ES-I3 (cell line): ENCODE data around the gene KIR2DL3.
"Not testable (repeated sequence)": the region's sequence is repeated elsewhere in the genome, so short reads cannot be mapped to it uniquely, and the experiment has no call there.

Experiments
- H3K36me3 ChIP-seq: 2 replicates; pipeline ENCODE4 v1.6.1; 2013; ENCODE audit warnings: mild to moderate bottlenecking, low read length, control low read depth, moderate library complexity; ENCODE audit not compliant: insufficient read depth
- H3K4me1 ChIP-seq: 2 replicates; pipeline ENCODE4 v1.6.1; 2013; ENCODE audit warnings: mild to moderate bottlenecking, control low read depth, low read length; ENCODE audit not compliant: insufficient read depth
- H3K9ac ChIP-seq: 2 replicates; pipeline ENCODE4 v1.6.1; 2013; ENCODE audit warnings: low read depth, mild to moderate bottlenecking, low read length, moderate library complexity
- H3K9me3 ChIP-seq: 2 replicates; pipeline ENCODE4 v1.6.1; 2013; ENCODE audit warnings: mild to moderate bottlenecking, low read length, moderate library complexity; ENCODE audit not compliant: control insufficient read depth, insufficient read depth

The KIR2DL3 gene

GRCh38 chr19:54769646-54770045 is 31.3 kb downstream of the KIR2DL3 start, which contains the start of gene KIR2DL1:
TSS of gene KIR2DL1 (plus strand) at chr19:54769793. CDS start at chr19:54769851, 58 bp downstream.
- not testable (repeated sequence) for H3K9me3 ChIP-seq, H3K36me3 ChIP-seq, H3K4me1 ChIP-seq, H3K9ac ChIP-seq

DNA sequence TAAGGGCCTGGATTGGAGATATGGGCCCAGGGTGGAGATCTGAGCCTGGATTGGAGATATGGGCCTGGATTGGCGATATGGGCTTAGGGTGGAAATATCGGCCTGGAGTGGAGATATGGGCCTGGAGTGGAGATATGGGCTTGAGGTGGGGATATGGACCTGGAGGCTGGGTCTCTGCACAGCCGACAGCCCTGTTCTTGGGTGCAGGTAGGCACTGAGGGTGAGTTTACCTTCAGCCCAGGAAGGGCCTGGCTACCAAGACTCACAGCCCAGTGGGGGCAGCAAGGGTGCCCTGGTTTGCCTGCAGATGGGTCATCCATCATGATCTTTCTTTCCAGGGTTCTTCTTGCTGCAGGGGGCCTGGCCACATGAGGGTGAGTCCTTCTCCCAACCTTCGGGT is 32.2 kb downstream of the KIR2DL3 start:
- H3K9ac ChIP-seq, H3K36me3 ChIP-seq, H3K4me1 ChIP-seq, H3K9me3 ChIP-seq: not testable (repeated sequence)

- H3K9ac ChIP-seq, H3K4me1 ChIP-seq, H3K36me3 ChIP-seq, H3K9me3 ChIP-seq: not testable (repeated sequence)
Observed at GRCh38 chr19:54771018-54771960, 33.0 kb downstream of the KIR2DL3 start.

DNA sequence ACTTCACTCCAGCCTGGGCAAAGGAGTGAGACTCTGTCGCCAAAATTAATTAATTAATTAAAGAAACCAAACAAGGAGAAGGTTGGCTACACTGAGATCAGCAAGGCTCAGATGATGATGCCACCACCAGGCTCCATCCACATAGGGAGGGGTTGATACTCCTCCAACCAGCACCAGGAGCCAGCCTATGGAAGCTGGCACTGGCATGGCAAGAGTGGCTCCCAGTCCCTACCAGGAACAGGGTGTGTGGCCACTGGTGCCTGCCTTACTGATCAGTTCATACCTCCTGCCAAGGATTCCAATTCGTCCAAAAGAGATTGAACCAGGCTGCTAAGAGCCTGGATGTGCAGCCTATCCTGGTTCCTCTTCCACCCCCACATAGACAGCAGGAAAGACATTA is 34.4 kb downstream of the KIR2DL3 start:
- H3K4me1 ChIP-seq, H3K9ac ChIP-seq, H3K36me3 ChIP-seq, H3K9me3 ChIP-seq: not testable (repeated sequence)

DNA sequence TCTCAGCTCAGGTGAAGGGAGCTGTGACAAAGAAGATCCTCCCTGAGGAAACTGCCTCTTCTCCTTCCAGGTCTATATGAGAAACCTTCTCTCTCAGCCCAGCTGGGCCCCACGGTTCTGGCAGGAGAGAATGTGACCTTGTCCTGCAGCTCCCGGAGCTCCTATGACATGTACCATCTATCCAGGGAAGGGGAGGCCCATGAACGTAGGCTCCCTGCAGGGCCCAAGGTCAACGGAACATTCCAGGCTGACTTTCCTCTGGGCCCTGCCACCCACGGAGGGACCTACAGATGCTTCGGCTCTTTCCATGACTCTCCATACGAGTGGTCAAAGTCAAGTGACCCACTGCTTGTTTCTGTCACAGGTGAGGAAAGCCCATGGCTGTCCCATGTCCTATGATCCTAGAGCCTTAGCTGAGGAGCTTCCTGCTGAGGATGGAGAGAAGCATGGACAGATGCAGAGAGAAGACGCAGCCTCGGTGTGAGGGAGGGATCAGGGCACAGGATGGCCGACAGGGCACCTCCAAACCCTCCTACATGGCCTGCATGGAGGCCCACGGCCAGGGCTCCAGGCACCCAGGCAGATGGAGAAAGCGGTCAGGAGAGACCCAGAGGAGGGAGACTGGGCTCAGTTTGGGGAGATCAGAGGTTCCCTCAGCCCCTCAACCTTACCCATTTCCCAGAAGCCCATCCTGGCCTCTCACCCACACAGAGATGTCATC is 36.9 kb downstream of the KIR2DL3 start:
- H3K9ac ChIP-seq, H3K9me3 ChIP-seq, H3K36me3 ChIP-seq, H3K4me1 ChIP-seq: not testable (repeated sequence)

DNA sequence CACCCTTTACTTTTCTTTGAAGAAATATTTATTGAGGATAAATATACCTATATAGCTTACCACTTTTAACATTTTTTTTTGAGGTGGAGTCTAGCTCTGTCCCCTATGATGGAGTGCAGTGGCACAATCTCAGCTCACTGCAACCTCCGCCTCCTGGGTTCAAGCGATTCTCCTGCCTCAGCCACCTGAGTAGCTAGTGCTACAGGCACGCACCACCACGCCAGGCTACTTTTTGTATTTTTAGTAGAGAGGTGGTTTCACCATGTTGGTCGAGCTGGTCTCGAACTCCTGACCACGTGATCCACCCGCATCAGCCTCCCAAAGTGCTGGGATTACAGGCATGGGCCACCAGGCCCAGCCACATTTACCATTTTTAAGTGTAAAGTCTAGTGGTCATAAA is 37.5 kb downstream of the KIR2DL3 start:
- H3K36me3 ChIP-seq, H3K9ac ChIP-seq, H3K4me1 ChIP-seq, H3K9me3 ChIP-seq: not testable (repeated sequence)

DNA sequence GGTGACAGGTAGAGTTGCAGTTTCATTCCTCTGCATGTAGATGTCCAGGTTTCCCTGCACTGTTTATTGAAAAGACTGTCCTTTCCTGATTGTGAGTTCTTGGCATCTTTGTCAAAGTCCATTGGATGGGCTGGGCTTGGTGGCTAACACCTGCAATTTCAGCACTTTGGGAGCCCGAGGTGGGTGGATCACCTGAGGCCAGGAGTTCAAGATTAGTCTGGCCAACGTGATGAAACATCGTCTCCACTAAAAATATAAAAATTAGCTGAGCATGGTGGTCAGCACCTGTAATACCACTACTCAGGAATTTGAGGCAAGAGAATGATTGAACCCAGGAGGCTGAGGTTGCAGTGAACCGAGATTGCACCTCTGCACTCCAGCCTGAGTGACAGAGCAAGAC is 39.5 kb downstream of the KIR2DL3 start:
- H3K9ac ChIP-seq, H3K9me3 ChIP-seq, H3K4me1 ChIP-seq, H3K36me3 ChIP-seq: not testable (repeated sequence)

DNA sequence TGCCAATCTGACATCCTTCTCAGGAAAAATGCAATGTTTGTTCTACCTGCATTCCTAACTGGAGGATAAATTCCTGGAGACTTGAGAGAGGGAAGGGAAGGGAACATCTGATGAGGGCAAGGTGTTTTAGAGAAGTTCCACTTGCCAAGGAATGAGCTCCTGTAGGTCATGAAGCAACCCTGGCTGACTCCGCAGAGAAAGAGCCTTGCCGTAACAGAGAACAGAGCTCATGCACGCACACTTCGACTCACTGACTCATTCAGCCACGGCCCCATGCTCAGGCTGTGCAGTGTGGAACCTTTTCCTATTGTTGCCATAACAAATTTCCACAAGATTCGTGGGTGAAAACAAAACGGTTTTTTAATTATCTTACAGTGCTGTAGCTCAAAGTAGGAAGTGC is 40.6 kb downstream of the KIR2DL3 start:
- not testable (repeated sequence) for H3K36me3 ChIP-seq, H3K9me3 ChIP-seq, H3K9ac ChIP-seq, H3K4me1 ChIP-seq

DNA sequence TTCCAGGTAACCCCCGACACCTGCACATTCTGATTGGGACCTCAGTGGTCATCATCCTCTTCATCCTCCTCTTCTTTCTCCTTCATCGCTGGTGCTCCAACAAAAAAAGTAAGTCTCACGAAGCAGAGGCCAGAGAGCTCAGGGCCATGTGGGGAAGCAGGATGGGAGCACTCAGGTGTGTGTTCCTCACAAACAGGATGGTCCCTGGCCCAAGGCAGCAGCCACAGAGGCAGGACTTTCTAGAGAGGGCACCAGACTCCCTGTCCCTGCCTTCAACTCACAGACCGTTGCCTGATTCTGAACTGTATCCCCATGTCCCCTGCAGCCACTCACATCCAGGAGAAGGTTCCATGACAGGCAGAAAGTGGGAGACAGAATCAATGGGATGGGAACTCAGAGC is 44.6 kb downstream of the KIR2DL3 start:
- H3K9me3 ChIP-seq, result not testable (repeated sequence)

DNA sequence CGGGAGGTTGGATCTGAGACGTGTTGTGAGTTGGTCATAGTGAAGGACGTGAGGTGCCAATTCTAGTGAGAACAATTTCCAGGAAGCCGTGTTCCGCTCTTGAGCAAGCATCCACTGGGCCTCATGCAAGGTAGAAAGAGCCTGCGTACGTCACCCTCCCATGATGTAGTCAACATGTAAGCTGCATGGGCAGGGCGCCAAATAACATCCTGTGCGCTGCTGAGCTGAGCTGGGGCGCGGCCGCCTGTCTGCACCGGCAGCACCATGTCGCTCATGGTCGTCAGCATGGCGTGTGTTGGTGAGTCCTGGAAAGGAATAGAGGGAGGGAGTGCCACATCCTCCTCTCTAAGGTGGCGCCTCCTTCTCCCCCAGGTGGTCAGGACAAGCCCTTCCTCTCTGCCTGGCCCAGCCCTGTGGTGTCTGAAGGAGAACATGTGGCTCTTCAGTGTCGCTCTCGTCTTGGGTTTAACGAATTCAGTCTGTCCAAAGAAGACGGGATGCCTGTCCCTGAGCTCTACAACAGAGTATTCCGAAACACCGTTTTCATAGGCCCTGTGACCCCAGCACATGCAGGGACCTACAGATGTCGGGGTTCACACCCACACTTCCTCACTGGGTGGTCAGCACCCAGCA is 47.9 kb downstream of the KIR2DL3 start:
- not testable (repeated sequence) for H3K9me3 ChIP-seq, H3K9ac ChIP-seq, H3K36me3 ChIP-seq, H3K4me1 ChIP-seq

More for the DNA sequence above, 44.6 kb downstream of the KIR2DL3 start:
- not testable (repeated sequence) for H3K36me3 ChIP-seq, H3K4me1 ChIP-seq, H3K9ac ChIP-seq

- not testable (repeated sequence) for H3K9me3 ChIP-seq, H3K36me3 ChIP-seq, H3K4me1 ChIP-seq, H3K9ac ChIP-seq
Observed at GRCh38 chr19:54788154-54788553, 49.8 kb downstream of the KIR2DL3 start.

DNA sequence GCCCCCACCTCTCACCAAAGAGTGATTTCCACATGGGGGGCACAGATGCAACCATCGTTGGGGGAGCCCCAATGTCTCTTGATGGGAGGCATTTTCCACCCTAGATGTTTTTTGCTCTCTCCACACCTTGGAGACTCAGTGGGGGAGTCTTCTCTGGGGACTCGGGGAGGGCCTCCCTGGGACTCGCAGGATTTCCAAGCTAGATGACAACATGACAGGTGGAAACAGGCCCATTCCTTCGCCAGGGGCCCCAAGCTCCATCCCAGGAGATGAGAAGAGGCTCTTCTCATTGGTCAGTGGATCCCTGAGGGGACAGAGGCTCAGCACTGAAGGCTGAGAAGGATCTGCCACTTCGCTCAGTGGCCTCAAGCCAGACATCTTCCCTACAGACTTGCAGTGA is 52.4 kb downstream of the KIR2DL3 start:
- no peaks in the 10 kb centered on the region for H3K36me3 ChIP-seq
- no peaks in the 10 kb centered on the region for H3K9me3 ChIP-seq
- no peaks in the 10 kb centered on the region for H3K4me1 ChIP-seq
- no peak overlapping the region for H3K9ac ChIP-seq

GRCh38 chr19:54791476-54791875 is 53.2 kb downstream of the KIR2DL3 start:
- Histone ChIP-seq H3K9ac (no peak overlapping the region), H3K9me3 (no peaks in the 10 kb centered on the region), H3K4me1 (no peaks in the 10 kb centered on the region), H3K36me3 (no peaks in the 10 kb centered on the region)

GRCh38 chr19:54792814-54793213 is 54.5 kb downstream of the KIR2DL3 start:
- Histone ChIP-seq H3K9me3 (no peaks in the 10 kb centered on the region), H3K4me1 (no peaks in the 10 kb centered on the region), H3K9ac (no peak overlapping the region), H3K36me3 (no peaks in the 10 kb centered on the region)

GRCh38 chr19:54795758-54796157 is 57.4 kb downstream of the KIR2DL3 start:
- H3K9me3 ChIP-seq, result no peaks in the 10 kb centered on the region
- H3K36me3 ChIP-seq, result no peaks in the 10 kb centered on the region
- H3K4me1 ChIP-seq, result no peaks in the 10 kb centered on the region
- H3K9ac ChIP-seq, result no peak overlapping the region
